ENCODE measurements around the gene MANBA. TPM values are rescaled to one million over a fixed set of nuclear protein-coding genes. Genes with fewer than 3 reads are reported as not detected.
A peak's percentile ranks its signal among the peaks of the same experiment; 100 is the strongest.

Gene MANBA
- total and polyA plus RNA-seq, 2 of the 13 experiments (the other 11 are each of a cell fraction or from before 2014, with no cell fraction given), result 11.7 to 33.3 TPM

DNA sequence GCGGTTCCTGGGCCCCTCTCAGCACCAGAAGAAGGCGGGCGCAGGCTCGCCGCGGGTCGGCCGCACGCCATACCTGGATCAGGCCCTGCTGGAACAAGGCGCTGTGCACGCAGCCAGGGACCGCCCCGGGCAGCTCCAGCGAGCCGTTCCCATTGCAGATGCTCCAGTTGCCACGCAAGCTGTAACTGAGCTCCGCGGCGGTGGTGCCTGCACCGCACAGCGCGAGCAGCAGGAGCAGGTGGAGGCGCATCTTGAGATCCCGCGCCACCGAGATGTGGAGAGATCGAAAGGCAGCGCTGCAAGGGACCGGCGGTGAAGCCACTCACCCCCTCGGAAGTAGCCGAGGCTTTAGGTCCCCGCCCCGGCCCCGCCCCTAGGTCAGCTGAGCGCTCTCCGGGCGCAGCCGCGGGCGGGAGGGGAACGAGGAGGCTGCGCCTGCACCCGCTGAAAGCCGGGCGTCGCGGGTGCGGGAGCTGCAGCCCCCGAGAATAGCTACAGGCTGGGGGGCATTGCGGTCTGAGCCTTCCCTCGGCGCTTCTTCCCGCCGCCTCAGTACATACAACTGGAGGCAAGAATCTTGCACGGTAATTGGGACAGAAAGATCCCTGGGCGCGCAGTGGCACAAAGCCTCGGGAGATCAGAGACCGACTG lies at the start of gene MANBA (continued):
- no peak for TF ChIP-seq SRY (CRISPR knock-in tag; IDR thresholded peaks at IDR 0.05)
- TF ChIP-seq SMYD3 (CRISPR knock-in tag; IDR thresholded peaks at IDR 0.05), result peak; percentile 34; the same call in 1 of the 2 replicates
- 0 out of 2 replicates have a peak, but pooled peaks have one; percentile 11 for TF ChIP-seq MIXL1 (CRISPR knock-in tag; IDR thresholded peaks at IDR 0.05)
- no peak for TF ChIP-seq FOXA1 (IDR thresholded peaks at IDR 0.05)
- TF ChIP-seq FOXA1 (CRISPR knock-in tag; IDR thresholded peaks at IDR 0.05), result peak; percentile 14; the same call in 1 of the 2 replicates
- TF ChIP-seq, protein P1, sequence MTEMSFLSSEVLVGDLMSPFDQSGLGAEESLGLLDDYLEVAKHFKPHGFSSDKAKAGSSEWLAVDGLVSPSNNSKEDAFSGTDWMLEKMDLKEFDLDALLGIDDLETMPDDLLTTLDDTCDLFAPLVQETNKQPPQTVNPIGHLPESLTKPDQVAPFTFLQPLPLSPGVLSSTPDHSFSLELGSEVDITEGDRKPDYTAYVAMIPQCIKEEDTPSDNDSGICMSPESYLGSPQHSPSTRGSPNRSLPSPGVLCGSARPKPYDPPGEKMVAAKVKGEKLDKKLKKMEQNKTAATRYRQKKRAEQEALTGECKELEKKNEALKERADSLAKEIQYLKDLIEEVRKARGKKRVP (CRISPR knock-in tag; IDR thresholded peaks at IDR 0.05), result no peak; a peak in 2 of 4 replicates
- 0 out of 2 replicates have a peak, but pooled peaks have one; percentile 22 for TF ChIP-seq ZNF468 (CRISPR knock-in tag; IDR thresholded peaks at IDR 0.05)
- no peak for TF ChIP-seq JDP2 (CRISPR knock-in tag; IDR thresholded peaks at IDR 0.05; ENCODE audit: borderline replicate concordance)
- TF ChIP-seq CSRNP2 (CRISPR knock-in tag; conservative IDR thresholded peaks at IDR 0.05; ENCODE audit: low read depth), result no peak
- TF ChIP-seq ZSCAN12 (CRISPR knock-in tag; IDR thresholded peaks at IDR 0.05), result 0 out of 2 replicates have a peak, but pooled peaks have one; percentile 43
- TF ChIP-seq NONO (IDR thresholded peaks at IDR 0.05), result no peak
- 0 out of 2 replicates have a peak, but pooled peaks have one; percentile 63 for TF ChIP-seq NONO (CRISPR knock-in tag; conservative IDR thresholded peaks at IDR 0.05)
- TF ChIP-seq U2AF2 (IDR thresholded peaks at IDR 0.05; ENCODE audit: low read depth, low read length), result no peak
- no peak for TF ChIP-seq SMAD3 (CRISPR knock-in tag; IDR thresholded peaks at IDR 0.05)
- TF ChIP-seq, protein P2, sequence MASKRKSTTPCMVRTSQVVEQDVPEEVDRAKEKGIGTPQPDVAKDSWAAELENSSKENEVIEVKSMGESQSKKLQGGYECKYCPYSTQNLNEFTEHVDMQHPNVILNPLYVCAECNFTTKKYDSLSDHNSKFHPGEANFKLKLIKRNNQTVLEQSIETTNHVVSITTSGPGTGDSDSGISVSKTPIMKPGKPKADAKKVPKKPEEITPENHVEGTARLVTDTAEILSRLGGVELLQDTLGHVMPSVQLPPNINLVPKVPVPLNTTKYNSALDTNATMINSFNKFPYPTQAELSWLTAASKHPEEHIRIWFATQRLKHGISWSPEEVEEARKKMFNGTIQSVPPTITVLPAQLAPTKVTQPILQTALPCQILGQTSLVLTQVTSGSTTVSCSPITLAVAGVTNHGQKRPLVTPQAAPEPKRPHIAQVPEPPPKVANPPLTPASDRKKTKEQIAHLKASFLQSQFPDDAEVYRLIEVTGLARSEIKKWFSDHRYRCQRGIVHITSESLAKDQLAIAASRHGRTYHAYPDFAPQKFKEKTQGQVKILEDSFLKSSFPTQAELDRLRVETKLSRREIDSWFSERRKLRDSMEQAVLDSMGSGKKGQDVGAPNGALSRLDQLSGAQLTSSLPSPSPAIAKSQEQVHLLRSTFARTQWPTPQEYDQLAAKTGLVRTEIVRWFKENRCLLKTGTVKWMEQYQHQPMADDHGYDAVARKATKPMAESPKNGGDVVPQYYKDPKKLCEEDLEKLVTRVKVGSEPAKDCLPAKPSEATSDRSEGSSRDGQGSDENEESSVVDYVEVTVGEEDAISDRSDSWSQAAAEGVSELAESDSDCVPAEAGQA (IDR thresholded peaks at IDR 0.05; ENCODE audit: low read depth), result no peak
- TF ChIP-seq, protein P2 (CRISPR knock-in tag; IDR thresholded peaks at IDR 0.05; ENCODE audit: borderline replicate concordance), result no peak
- no peak for TF ChIP-seq ZUFSP (CRISPR knock-in tag; IDR thresholded peaks at IDR 0.05; ENCODE audit: borderline replicate concordance)
- no peak for TF ChIP-seq ZNF296 (CRISPR knock-in tag; conservative IDR thresholded peaks at IDR 0.05)
- TF ChIP-seq TCF7L2 (IDR thresholded peaks at IDR 0.05; ENCODE audit: low read depth, low read length), result no peak
- TF ChIP-seq SRF (IDR thresholded peaks at IDR 0.05; ENCODE audit: low read depth, low read length), result no peak
- peak; percentile 67; the same call in 1 of the 2 replicates for TF ChIP-seq ZNF749 (CRISPR knock-in tag; IDR thresholded peaks at IDR 0.05; ENCODE audit: borderline replicate concordance)
